ENCODE results near the gene EPHB2. TPM values are rescaled to one million over a fixed set of nuclear protein-coding genes. Genes with fewer than 3 reads are reported as not detected.

EPHB2 gene
- total RNA-seq, 1 donor from 2014 or later, result 130 TPM

DNA sequence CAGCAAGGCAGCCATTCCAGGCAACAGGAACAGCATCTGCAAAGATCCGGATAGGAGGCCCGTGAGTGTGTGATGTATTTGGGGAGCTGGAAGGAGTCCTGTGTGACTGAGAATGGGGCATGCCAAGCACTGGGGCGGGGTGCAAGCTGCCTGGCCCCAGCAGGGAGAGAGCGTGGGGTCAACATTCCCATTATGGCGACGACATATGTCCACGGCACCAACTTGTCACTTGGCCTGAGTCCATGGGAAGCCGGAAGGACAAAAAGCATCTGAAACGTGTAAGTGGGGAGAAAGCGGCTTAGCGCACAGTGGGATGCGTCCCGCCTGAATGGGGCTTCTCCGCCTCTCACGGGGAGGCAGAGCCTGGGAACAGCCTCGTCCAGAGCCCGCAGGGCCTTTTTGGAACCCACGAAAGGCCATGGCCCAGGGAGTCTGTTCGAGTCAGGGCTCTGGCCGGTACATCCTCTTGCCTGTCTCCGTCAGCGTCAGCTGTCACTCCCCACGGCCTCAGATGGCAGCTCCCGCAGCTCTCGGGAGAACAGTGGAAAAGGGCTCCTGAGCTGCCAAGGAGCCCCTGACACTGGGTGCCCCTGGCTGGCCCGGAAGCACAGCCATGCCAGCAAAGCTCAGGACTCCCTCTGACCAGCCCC is 12.4 kb downstream of the EPHB2 start:
- TF ChIP-seq, protein P1, sequence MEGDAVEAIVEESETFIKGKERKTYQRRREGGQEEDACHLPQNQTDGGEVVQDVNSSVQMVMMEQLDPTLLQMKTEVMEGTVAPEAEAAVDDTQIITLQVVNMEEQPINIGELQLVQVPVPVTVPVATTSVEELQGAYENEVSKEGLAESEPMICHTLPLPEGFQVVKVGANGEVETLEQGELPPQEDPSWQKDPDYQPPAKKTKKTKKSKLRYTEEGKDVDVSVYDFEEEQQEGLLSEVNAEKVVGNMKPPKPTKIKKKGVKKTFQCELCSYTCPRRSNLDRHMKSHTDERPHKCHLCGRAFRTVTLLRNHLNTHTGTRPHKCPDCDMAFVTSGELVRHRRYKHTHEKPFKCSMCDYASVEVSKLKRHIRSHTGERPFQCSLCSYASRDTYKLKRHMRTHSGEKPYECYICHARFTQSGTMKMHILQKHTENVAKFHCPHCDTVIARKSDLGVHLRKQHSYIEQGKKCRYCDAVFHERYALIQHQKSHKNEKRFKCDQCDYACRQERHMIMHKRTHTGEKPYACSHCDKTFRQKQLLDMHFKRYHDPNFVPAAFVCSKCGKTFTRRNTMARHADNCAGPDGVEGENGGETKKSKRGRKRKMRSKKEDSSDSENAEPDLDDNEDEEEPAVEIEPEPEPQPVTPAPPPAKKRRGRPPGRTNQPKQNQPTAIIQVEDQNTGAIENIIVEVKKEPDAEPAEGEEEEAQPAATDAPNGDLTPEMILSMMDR (IDR thresholded peaks at IDR 0.05; ENCODE audit: unreplicated experiment), result no peak
- peaks cover 6% of the 10 kb centered on the region for H3K36me3 Mint-ChIP-seq
- no peak overlapping the region for H3K27ac Mint-ChIP-seq
- no peaks in the 10 kb centered on the region for H3K27me3 Mint-ChIP-seq (ENCODE audit: low read depth)
- H3K9me3 Mint-ChIP-seq, result no peaks in the 10 kb centered on the region
- H3K4me3 Mint-ChIP-seq, result no peak overlapping the region
- DNase-seq (ENCODE audit: low spot score in 2 of 2, unreplicated experiment in 2 of 2), result no peak
- peaks cover 7% of the 10 kb centered on the region for H3K4me1 Mint-ChIP-seq

DNA sequence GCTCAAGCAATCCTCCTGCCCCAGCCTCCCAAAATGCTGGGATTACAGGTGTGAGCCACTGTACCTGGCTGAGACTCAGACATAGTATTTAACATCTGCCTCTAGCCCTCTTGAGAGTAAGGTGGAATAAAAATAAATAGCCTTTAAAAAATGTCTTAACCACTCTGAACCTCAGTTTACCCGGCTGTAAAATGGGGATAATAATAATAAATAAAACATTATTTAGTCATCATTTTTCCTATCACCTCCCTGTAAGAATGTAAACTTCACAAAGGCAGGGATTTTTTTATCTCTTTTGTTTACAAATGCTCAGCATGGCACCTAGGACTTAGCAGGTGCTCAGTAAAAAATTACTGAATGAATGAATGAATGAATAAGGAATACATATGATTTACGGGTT is 17.2 kb downstream of the EPHB2 start:
- no peak overlapping the region for H3K27ac Mint-ChIP-seq
- H3K36me3 Mint-ChIP-seq, result peaks cover 2% of the 10 kb centered on the region
- H3K27me3 Mint-ChIP-seq (ENCODE audit: low read depth), result no peaks in the 10 kb centered on the region
- TF ChIP-seq, protein P1 (IDR thresholded peaks at IDR 0.05; ENCODE audit: unreplicated experiment), result no peak
- no peak for DNase-seq (ENCODE audit: low spot score in 2 of 2, unreplicated experiment in 2 of 2)
- no peak overlapping the region for H3K4me3 Mint-ChIP-seq
- no peaks in the 10 kb centered on the region for H3K9me3 Mint-ChIP-seq
- peaks cover 20% of the 10 kb centered on the region for H3K4me1 Mint-ChIP-seq

DNA sequence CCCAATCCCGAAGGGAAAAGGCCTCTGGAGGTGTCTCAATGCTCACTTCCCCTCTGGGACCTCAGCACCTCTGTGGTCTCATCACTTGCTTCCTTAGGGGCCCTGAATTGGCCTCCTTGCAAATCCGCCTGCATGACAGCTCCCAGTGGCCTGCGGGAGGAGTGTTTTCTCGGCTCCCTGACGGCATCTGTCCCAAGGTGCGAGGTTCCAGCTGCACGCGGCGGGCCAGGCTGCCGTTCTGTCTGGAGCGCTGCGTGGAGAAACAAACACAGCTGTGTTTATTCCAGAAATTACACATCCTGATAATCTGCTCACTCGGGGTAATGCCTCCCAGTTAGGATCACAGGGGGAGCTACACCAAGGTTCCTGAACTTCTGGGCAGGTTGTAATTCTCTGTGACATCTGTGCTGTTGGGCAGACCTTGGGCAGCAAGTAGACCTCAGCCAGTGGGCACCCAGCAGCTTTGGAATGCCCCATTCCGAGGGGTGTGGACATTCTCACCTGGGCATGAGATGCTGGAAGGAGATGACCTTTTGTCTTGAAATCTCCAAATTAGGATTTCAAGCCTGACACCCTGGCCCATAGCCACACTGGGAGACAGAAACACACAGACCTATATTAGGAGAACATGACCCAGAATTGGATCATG is 18.2 kb downstream of the EPHB2 start:
- TF ChIP-seq, protein P1 (IDR thresholded peaks at IDR 0.05; ENCODE audit: unreplicated experiment), result no peak
- H3K36me3 Mint-ChIP-seq, result no peaks in the 10 kb centered on the region
- H3K27me3 Mint-ChIP-seq (ENCODE audit: low read depth), result no peaks in the 10 kb centered on the region
- H3K27ac Mint-ChIP-seq, result no peak overlapping the region
- DNase-seq (ENCODE audit: low spot score in 2 of 2, unreplicated experiment in 2 of 2), result no peak
- H3K4me1 Mint-ChIP-seq, result peaks cover 19% of the 10 kb centered on the region
- no peak overlapping the region for H3K4me3 Mint-ChIP-seq
- no peaks in the 10 kb centered on the region for H3K9me3 Mint-ChIP-seq

DNA sequence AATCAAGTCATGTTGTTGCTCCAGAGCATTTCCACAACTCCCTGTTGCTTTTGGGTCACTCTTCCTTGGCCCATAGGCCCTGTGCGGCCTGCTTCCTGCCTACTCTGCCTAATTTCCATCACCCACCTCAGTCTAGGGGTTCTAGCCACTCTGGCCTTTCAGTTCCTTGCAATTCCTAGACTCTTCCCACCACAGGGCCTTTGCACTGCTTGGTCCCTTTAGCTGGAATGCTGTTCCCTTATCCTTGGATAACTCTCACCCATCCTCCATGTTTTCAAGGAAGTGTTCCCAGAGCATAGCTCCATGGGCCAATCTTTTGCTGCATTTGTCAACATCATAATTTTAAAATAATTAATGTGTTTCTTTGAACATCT is 18.7 kb downstream of the EPHB2 start:
- DNase-seq (ENCODE audit: low spot score in 2 of 2, unreplicated experiment in 2 of 2), result no peak
- Mint-ChIP-seq H3K4me1 (peaks cover 17% of the 10 kb centered on the region), H3K9me3 (no peaks in the 10 kb centered on the region), H3K27ac (no peak overlapping the region), H3K4me3 (no peak overlapping the region), H3K36me3 (no peaks in the 10 kb centered on the region), H3K27me3 (ENCODE audit: low read depth) (no peaks in the 10 kb centered on the region)
- TF ChIP-seq, protein P1 (IDR thresholded peaks at IDR 0.05; ENCODE audit: unreplicated experiment), result no peak

DNA sequence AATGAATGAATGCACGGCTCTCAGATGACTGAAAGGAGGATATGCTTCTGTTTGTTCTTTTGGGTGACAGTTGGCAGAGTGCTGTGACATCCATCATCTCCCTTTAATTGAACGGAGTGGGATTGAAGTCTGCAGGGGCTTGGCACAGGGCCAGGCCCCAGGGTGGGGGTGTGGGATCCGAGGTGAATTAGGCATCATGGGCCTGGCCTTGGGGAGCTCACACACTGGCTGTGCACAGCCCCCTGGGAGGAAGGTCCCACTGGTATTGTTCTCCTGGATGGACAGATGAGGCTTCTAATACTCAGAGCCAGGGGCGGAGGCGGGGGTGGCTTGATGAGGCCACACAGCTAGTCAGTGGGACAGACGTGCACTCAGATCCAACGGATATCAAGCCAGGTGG is 19.3 kb downstream of the EPHB2 start:
- Mint-ChIP-seq H3K4me1 (peaks cover 17% of the 10 kb centered on the region), H3K27ac (no peak overlapping the region), H3K27me3 (ENCODE audit: low read depth) (no peaks in the 10 kb centered on the region), H3K36me3 (no peaks in the 10 kb centered on the region), H3K9me3 (no peaks in the 10 kb centered on the region), H3K4me3 (no peak overlapping the region)
- TF ChIP-seq, protein P1 (IDR thresholded peaks at IDR 0.05; ENCODE audit: unreplicated experiment), result no peak
- no peak for DNase-seq (ENCODE audit: low spot score in 2 of 2, unreplicated experiment in 2 of 2)
